Measurements from ENCODE around the gene PNMA8B. TPM values are rescaled to one million over a fixed set of nuclear protein-coding genes. Genes with fewer than 3 reads are reported as not detected.
"Not testable (repeated sequence)": the region's sequence is repeated elsewhere in the genome, so short reads cannot be mapped to it uniquely, and the experiment has no call there.

The PNMA8B gene
- polyA plus RNA-seq, 2 donors = 0.14 TPM

GRCh38 chr19:46529622-46530451, 34.2 kb upstream of the PNMA8B start:
- H3K9me3 ChIP-seq (ENCODE audit: control insufficient read depth in 2 of 2, insufficient read depth in 1 of 2, low read depth in 1 of 2, low read length in 1 of 2) = no peaks in the 10 kb centered on the region
- H3K4me1 ChIP-seq (ENCODE audit: control insufficient read depth in 2 of 2, insufficient read depth in 2 of 2, low read length in 1 of 2) = no peaks in the 10 kb centered on the region
- WGBS, 2 donors = 6 to 7% methylated on average over 13 of the region's 13 CpGs
- no peaks in the 10 kb centered on the region for H3K36me3 ChIP-seq (ENCODE audit: control insufficient read depth in 2 of 2, insufficient read depth in 2 of 2, low read length in 1 of 2)
- H3K4me3 ChIP-seq (ENCODE audit: low read depth in 1 of 2, low read length in 2 of 2) = no peak overlapping the region
- H3K27ac ChIP-seq (ENCODE audit: low read depth in 2 of 2, low read length in 1 of 2) = no peak overlapping the region
- no peaks in the 10 kb centered on the region for H3K27me3 ChIP-seq (ENCODE audit: control insufficient read depth in 1 of 2, insufficient read depth in 2 of 2, low read length in 2 of 2)

DNA sequence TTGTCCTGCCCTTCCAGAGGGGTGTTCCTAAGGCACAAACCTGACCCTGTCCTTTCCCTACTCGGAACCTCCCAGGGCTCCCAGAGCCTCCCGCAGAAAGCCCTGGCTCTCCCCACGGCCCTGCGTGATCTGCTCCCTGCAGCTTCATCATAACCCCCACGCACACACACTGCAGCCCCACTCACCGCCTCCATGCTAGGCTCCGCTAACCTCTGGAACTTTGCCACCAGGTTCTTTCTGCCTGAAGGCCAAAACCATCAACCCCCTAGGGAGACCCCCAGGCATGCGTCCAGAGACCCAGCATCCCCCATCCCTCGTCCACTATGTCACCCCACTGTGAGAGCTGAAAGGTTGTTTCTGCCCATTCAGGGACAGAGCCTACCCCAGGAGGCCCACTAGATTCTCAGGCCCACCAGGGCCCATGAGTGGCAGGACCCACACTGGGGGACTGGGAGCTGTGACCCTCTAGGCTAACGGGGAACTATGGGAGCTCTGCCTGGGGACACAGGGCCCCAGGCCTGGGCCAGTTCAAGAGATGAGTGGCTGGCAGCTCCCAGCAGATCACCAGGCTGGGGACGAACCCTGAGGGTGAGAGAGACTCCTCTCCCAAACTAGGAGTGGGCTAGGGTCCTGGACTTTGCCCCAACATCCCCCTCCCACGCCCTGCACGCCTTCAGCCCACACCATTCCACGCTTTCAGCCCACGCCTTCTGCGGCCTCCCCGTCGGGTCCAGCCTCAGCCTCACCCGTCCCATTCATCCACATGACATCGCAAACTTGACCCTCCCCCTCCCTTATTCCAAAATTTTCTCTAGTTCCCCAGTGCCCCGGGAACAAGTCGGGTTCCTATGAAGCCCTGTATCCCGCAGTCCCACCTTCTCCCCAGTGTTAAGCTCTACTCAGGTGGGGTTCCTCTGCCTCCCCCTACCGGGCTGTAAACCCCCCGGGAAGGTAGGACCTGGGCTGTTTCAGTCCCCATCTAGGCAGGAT, 33.2 kb upstream of the PNMA8B start:
- H3K4me3 ChIP-seq (ENCODE audit: low read depth in 1 of 2, low read length in 2 of 2) = no peak overlapping the region
- no peaks in the 10 kb centered on the region for H3K36me3 ChIP-seq (ENCODE audit: control insufficient read depth in 2 of 2, insufficient read depth in 2 of 2, low read length in 1 of 2)
- H3K9me3 ChIP-seq (ENCODE audit: control insufficient read depth in 2 of 2, insufficient read depth in 1 of 2, low read depth in 1 of 2, low read length in 1 of 2) = no peaks in the 10 kb centered on the region
- H3K27ac ChIP-seq (ENCODE audit: low read depth in 2 of 2, low read length in 1 of 2) = no peak overlapping the region
- H3K4me1 ChIP-seq (ENCODE audit: control insufficient read depth in 2 of 2, insufficient read depth in 2 of 2, low read length in 1 of 2) = no peaks in the 10 kb centered on the region
- H3K27me3 ChIP-seq (ENCODE audit: control insufficient read depth in 1 of 2, insufficient read depth in 2 of 2, low read length in 2 of 2) = no peaks in the 10 kb centered on the region
- 55 to 56% methylated on average over 25 of the region's 25 CpGs for WGBS, 2 donors

DNA sequence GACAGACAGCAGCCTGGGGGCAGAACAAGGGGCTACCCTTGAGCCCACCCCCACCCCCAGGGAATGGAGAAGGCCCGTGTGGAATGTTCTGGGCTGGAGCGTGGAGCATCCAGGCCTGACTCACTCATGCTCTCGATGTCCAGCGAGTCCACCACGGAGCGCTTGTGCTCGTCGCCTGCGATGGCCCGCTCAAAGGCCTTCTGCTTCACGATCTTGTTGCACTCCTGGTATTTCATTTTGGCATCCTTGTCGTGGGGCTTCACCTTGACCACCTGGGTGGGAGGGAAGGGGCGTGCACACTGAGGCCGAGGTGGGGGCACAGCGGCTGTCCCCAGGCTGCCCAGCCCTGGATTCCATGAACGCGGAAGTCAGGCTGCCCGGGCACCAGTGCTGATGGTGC, 31.1 kb upstream of the PNMA8B start:
- not testable (repeated sequence) for H3K9me3 ChIP-seq (ENCODE audit: control insufficient read depth in 2 of 2, insufficient read depth in 1 of 2, low read depth in 1 of 2, low read length in 1 of 2); H3K36me3 ChIP-seq (ENCODE audit: control insufficient read depth in 2 of 2, insufficient read depth in 2 of 2, low read length in 1 of 2); H3K4me1 ChIP-seq (ENCODE audit: control insufficient read depth in 2 of 2, insufficient read depth in 2 of 2, low read length in 1 of 2); H3K27me3 ChIP-seq (ENCODE audit: control insufficient read depth in 1 of 2, insufficient read depth in 2 of 2, low read length in 2 of 2); H3K4me3 ChIP-seq (ENCODE audit: low read depth in 1 of 2, low read length in 2 of 2); H3K27ac ChIP-seq (ENCODE audit: low read depth in 2 of 2, low read length in 1 of 2)
- WGBS, 2 donors = 82 to 92% methylated on average over 8 to 18 of the region's 18 CpGs

DNA sequence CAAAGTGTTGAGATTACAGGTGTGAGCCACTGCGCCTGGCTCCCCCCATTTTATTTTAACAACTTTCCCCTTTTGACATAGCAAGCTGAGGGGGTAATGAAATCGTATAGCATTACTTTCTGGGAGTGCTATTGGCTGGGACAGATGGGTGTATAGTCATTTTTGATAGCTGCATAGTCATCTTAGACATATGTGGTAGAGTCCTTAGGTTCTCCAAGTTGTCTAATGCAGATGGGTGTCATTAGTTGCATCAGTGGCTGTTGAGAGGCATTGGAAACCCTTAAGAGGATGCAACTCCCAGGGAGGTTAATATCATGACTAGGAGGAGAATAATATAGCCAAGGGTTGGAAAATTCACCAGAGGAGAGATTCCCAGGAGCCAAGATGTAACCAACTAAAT, 28.6 kb upstream of the PNMA8B start:
- 92 to 93% methylated on average over 2 of the region's 2 CpGs for WGBS, 2 donors
- Histone ChIP-seq H3K9me3 (ENCODE audit: control insufficient read depth in 2 of 2, insufficient read depth in 1 of 2, low read depth in 1 of 2, low read length in 1 of 2) (no peaks in the 10 kb centered on the region), H3K4me3 (ENCODE audit: low read depth in 1 of 2, low read length in 2 of 2) (no peak overlapping the region), H3K4me1 (ENCODE audit: control insufficient read depth in 2 of 2, insufficient read depth in 2 of 2, low read length in 1 of 2) (no peaks in the 10 kb centered on the region), H3K27me3 (ENCODE audit: control insufficient read depth in 1 of 2, insufficient read depth in 2 of 2, low read length in 2 of 2) (no peaks in the 10 kb centered on the region), H3K27ac (ENCODE audit: low read depth in 2 of 2, low read length in 1 of 2) (no peak overlapping the region), H3K36me3 (ENCODE audit: control insufficient read depth in 2 of 2, insufficient read depth in 2 of 2, low read length in 1 of 2) (no peaks in the 10 kb centered on the region)

- H3K9me3 ChIP-seq (ENCODE audit: control insufficient read depth in 2 of 2, insufficient read depth in 1 of 2, low read depth in 1 of 2, low read length in 1 of 2); H3K36me3 ChIP-seq (ENCODE audit: control insufficient read depth in 2 of 2, insufficient read depth in 2 of 2, low read length in 1 of 2); H3K4me3 ChIP-seq (ENCODE audit: low read depth in 1 of 2, low read length in 2 of 2); H3K27ac ChIP-seq (ENCODE audit: low read depth in 2 of 2, low read length in 1 of 2); H3K27me3 ChIP-seq (ENCODE audit: control insufficient read depth in 1 of 2, insufficient read depth in 2 of 2, low read length in 2 of 2); H3K4me1 ChIP-seq (ENCODE audit: control insufficient read depth in 2 of 2, insufficient read depth in 2 of 2, low read length in 1 of 2): not testable (repeated sequence)
- WGBS, 2 donors = 52 to 55% methylated on average over 4 of the region's 4 CpGs
Measured at GRCh38 chr19:46522988-46523387, 27.3 kb upstream of the PNMA8B start.

- no peaks in the 10 kb centered on the region for H3K27me3 ChIP-seq (ENCODE audit: control insufficient read depth in 1 of 2, insufficient read depth in 2 of 2, low read length in 2 of 2)
- WGBS, 2 donors = 91 to 93% methylated on average over 14 of the region's 14 CpGs
- no peaks in the 10 kb centered on the region for H3K9me3 ChIP-seq (ENCODE audit: control insufficient read depth in 2 of 2, insufficient read depth in 1 of 2, low read depth in 1 of 2, low read length in 1 of 2)
- no peak overlapping the region for H3K27ac ChIP-seq (ENCODE audit: low read depth in 2 of 2, low read length in 1 of 2)
- H3K36me3 ChIP-seq (ENCODE audit: control insufficient read depth in 2 of 2, insufficient read depth in 2 of 2, low read length in 1 of 2) = no peaks in the 10 kb centered on the region
- H3K4me3 ChIP-seq (ENCODE audit: low read depth in 1 of 2, low read length in 2 of 2) = no peak overlapping the region
- H3K4me1 ChIP-seq (ENCODE audit: control insufficient read depth in 2 of 2, insufficient read depth in 2 of 2, low read length in 1 of 2) = no peaks in the 10 kb centered on the region
Measured at GRCh38 chr19:46521241-46521868, 25.7 kb upstream of the PNMA8B start.

DNA sequence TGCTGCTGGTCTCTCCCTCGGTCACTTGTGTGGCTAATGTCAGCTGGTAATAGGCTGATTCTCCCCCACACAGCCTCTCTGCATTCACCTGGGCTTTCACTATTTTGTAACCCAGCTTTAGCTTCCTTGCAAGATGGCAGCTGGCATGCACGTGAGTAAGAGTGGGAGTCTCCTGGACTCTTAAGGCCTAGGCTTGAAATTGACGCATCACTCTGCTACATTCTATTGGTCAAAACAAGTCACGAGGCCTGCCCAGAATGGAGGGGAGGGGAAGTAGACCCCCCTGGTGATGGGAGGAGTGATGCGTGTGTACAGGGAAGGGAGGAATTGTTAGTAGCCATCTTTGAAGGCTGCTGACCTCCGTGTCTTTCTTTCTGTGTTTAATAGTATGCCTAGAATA, 24.9 kb upstream of the PNMA8B start:
- Histone ChIP-seq H3K4me3 (ENCODE audit: low read depth in 1 of 2, low read length in 2 of 2) (no peak overlapping the region), H3K27me3 (ENCODE audit: control insufficient read depth in 1 of 2, insufficient read depth in 2 of 2, low read length in 2 of 2) (no peaks in the 10 kb centered on the region), H3K4me1 (ENCODE audit: control insufficient read depth in 2 of 2, insufficient read depth in 2 of 2, low read length in 1 of 2) (no peaks in the 10 kb centered on the region), H3K27ac (ENCODE audit: low read depth in 2 of 2, low read length in 1 of 2) (no peak overlapping the region), H3K36me3 (ENCODE audit: control insufficient read depth in 2 of 2, insufficient read depth in 2 of 2, low read length in 1 of 2) (no peaks in the 10 kb centered on the region), H3K9me3 (ENCODE audit: control insufficient read depth in 2 of 2, insufficient read depth in 1 of 2, low read depth in 1 of 2, low read length in 1 of 2) (no peaks in the 10 kb centered on the region)
- 89 to 92% methylated on average over 6 of the region's 6 CpGs for WGBS, 2 donors

GRCh38 chr19:46517471-46517870, 21.8 kb upstream of the PNMA8B start:
- peaks cover 0 to 4% of the 10 kb centered on the region in 2 donors for H3K4me1 ChIP-seq (ENCODE audit: control insufficient read depth in 2 of 2, insufficient read depth in 2 of 2, low read length in 1 of 2)
- WGBS, 2 donors = 87 to 91% methylated on average over 6 of the region's 6 CpGs
- H3K9me3 ChIP-seq (ENCODE audit: control insufficient read depth in 2 of 2, insufficient read depth in 1 of 2, low read depth in 1 of 2, low read length in 1 of 2) = no peaks in the 10 kb centered on the region
- H3K27ac ChIP-seq (ENCODE audit: low read depth in 2 of 2, low read length in 1 of 2) = no peak overlapping the region
- H3K27me3 ChIP-seq (ENCODE audit: control insufficient read depth in 1 of 2, insufficient read depth in 2 of 2, low read length in 2 of 2) = no peaks in the 10 kb centered on the region
- H3K36me3 ChIP-seq (ENCODE audit: control insufficient read depth in 2 of 2, insufficient read depth in 2 of 2, low read length in 1 of 2) = no peaks in the 10 kb centered on the region
- no peak overlapping the region for H3K4me3 ChIP-seq (ENCODE audit: low read depth in 1 of 2, low read length in 2 of 2)

GRCh38 chr19:46515879-46516350, 20.2 kb upstream of the PNMA8B start:
- WGBS, 2 donors = 19 to 20% methylated on average over 6 of the region's 6 CpGs
- peaks cover 0 to 6% of the 10 kb centered on the region in 2 donors for H3K9me3 ChIP-seq (ENCODE audit: control insufficient read depth in 2 of 2, insufficient read depth in 1 of 2, low read depth in 1 of 2, low read length in 1 of 2)
- H3K27me3 ChIP-seq (ENCODE audit: control insufficient read depth in 1 of 2, insufficient read depth in 2 of 2, low read length in 2 of 2) = no peaks in the 10 kb centered on the region
- no peak overlapping the region for H3K4me3 ChIP-seq (ENCODE audit: low read depth in 1 of 2, low read length in 2 of 2)
- H3K4me1 ChIP-seq (ENCODE audit: control insufficient read depth in 2 of 2, insufficient read depth in 2 of 2, low read length in 1 of 2) = peaks cover 0 to 4% of the 10 kb centered on the region in 2 donors
- H3K36me3 ChIP-seq (ENCODE audit: control insufficient read depth in 2 of 2, insufficient read depth in 2 of 2, low read length in 1 of 2) = no peaks in the 10 kb centered on the region
- H3K27ac ChIP-seq (ENCODE audit: low read depth in 2 of 2, low read length in 1 of 2) = no peak overlapping the region
